ENCODE results near the gene CHD9NB. TPM values are rescaled to one million over a fixed set of nuclear protein-coding genes. Genes with fewer than 3 reads are reported as not detected.

The CHD9NB gene
- total and polyA plus RNA-seq, 9 of the 15 experiments (the other 6 are each of a cell fraction or from before 2014, with no cell fraction given): 0.06 to 0.10 (median 0.07) TPM; not detected in 6

- TF ChIP-seq NCOA4 (IDR thresholded peaks at IDR 0.05; ENCODE audit: partially characterized antibody) (no peak), STAT5A (IDR thresholded peaks at IDR 0.05; ENCODE audit: borderline replicate concordance, low read length) (no peak), E2F1 (CRISPR knock-in tag; IDR thresholded peaks at IDR 0.05) (no peak), ZNF134 (CRISPR knock-in tag; conservative IDR thresholded peaks at IDR 0.05) (no peak), ZKSCAN8 (CRISPR knock-in tag; IDR thresholded peaks at IDR 0.05) (no peak), RUNX1 (IDR thresholded peaks at IDR 0.05; ENCODE audit: low read depth) (no peak), CBX8 (IDR thresholded peaks at IDR 0.05; ENCODE audit: borderline replicate concordance, extremely low read depth, low read depth, low read length, poor library complexity, severe bottlenecking) (no peak), SAP30 (IDR thresholded peaks at IDR 0.05; ENCODE audit: borderline replicate concordance, insufficient read depth, low read depth, low read length, poor library complexity, severe bottlenecking) (no peak), COPS2 (conservative IDR thresholded peaks at IDR 0.05) (no peak), GABPB1 (CRISPR knock-in tag; IDR thresholded peaks at IDR 0.05) (no peak), SRSF7 (optimal IDR thresholded peaks at IDR 0.05; ENCODE audit: low read depth, low read length) (no peak), RAD21 (CRISPR knock-in tag; conservative IDR thresholded peaks at IDR 0.05 in 1 of 2, IDR thresholded peaks at IDR 0.05 in 1 of 2) (peak in 1 of 2 experiments; percentile 38; a peak in 2 of 4 replicates), NCOR1 (IDR thresholded peaks at IDR 0.05) (no peak), NFE2 (IDR thresholded peaks at IDR 0.05; ENCODE audit: low read depth) (peak; percentile 87), MYNN (IDR thresholded peaks at IDR 0.05) (no peak), MYNN (CRISPR knock-in tag; IDR thresholded peaks at IDR 0.05) (no peak), MEIS2 (IDR thresholded peaks at IDR 0.05; ENCODE audit: partially characterized antibody) (peak; percentile 48), NR1H2 (CRISPR knock-in tag; IDR thresholded peaks at IDR 0.05) (no peak), EGR1 (conservative IDR thresholded peaks at IDR 0.05) (no peak), ZBTB9 (CRISPR knock-in tag; IDR thresholded peaks at IDR 0.05) (no peak), E2F6 (IDR thresholded peaks at IDR 0.05; ENCODE audit: borderline replicate concordance in 1 of 2, extremely low read depth in 1 of 2, insufficient read depth in 1 of 2, insufficient read length in 1 of 2, low read depth in 1 of 2, low read length in 1 of 2, poor library complexity in 1 of 2, severe bottlenecking in 1 of 2) (no peak), EP300 (IDR thresholded peaks at IDR 0.05; ENCODE audit: low read length) (no peak), MLX (CRISPR knock-in tag; conservative IDR thresholded peaks at IDR 0.05) (no peak), ZNF316 (IDR thresholded peaks at IDR 0.05) (peak; percentile 93), ZNF444 (CRISPR knock-in tag; IDR thresholded peaks at IDR 0.05) (no peak)
Observed at GRCh38 chr16:53078765-53079485, 26.2 kb upstream of the CHD9NB start (continued).

Measured in K562 (cell line).